GM15510 (cell line): Measurements from ENCODE around the gene SPSB1.

Source experiments
- POLR2A ChIP-seq: IDR thresholded peaks from 3 replicates; pipeline ENCODE4 v1.6.1; 2011; ENCODE audit warnings: borderline replicate concordance; ENCODE audit not compliant: insufficient read length; ENCODE audit errors: extremely low read depth

SPSB1 gene

DNA sequence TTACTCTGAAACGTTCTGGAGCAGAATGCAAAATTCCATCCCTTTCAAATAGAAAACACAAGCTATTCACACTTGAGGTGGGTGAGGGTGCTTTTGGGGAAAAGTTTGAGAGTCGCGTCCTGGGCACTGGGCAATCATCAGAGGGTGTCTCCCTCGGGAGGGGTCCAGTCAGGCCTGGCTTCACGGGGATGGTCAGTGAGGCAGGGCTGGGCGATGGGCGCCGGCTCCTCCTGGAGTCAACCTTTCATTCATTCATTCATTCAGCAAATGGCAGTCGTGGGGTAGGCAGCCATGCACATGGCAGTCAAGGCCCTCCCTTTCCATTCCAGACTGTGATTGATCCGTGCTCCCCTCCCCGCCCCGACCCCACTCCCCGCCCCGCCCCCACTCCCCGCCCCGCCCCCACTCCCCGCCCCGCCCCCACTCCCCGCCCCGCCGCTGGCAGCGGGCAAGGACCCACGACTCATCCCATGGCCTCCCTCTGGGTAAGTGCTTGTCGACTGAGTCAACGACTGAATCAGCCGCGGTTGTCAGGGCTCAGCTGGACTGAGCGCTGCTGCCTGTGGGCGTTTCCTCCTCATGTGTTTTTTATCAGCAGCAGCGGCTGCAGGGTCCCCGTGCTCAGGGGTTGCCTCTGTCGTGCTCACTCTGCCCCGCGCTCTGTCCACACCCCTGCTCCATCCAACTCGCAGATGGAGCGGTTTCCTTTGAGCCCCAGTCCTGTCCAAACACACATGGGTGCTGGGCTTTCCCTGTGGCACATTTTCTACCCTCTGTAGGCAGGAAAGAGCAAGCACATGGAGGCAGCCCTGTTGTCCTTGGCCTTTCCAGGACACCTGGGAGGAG lies 12.5 kb upstream of the SPSB1 start:
- no peak for TF ChIP-seq POLR2A

DNA sequence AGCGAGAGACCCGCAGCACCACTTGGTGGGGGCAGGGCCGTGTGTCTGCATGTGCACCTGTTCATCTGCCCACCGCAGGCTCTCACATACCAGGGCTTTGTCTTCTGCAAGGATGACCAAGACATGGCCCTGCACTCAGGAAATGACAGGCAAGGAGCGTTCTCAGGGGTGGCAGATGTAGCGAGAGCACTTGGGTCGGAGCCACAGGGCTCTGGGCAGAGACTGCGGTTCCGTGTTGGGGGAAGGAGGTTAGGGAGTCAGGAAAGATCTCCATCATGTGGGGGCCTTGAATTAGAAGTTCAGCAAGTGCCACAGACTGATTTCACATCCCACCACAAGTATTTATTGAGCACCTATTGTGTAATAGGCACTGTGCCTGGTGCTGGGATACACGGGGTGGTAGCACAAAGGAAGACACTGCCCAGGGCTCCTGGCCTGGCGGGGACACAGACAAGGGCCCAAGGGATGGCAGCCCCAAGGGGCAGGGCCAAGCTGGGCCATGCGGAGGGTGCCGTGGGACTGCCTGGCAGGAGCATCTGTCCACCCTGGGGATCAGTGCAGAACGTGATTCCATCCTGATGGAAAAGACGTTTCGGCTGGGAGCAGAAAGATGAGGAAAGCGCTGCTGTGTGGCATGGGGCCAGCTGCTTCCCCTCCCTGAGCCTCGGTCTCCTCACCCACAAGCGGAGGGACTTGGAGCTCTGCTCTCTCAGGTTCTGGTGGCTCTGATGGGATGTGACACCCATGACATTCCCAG lies 11.4 kb upstream of the SPSB1 start:
- TF ChIP-seq POLR2A, result no peak

DNA sequence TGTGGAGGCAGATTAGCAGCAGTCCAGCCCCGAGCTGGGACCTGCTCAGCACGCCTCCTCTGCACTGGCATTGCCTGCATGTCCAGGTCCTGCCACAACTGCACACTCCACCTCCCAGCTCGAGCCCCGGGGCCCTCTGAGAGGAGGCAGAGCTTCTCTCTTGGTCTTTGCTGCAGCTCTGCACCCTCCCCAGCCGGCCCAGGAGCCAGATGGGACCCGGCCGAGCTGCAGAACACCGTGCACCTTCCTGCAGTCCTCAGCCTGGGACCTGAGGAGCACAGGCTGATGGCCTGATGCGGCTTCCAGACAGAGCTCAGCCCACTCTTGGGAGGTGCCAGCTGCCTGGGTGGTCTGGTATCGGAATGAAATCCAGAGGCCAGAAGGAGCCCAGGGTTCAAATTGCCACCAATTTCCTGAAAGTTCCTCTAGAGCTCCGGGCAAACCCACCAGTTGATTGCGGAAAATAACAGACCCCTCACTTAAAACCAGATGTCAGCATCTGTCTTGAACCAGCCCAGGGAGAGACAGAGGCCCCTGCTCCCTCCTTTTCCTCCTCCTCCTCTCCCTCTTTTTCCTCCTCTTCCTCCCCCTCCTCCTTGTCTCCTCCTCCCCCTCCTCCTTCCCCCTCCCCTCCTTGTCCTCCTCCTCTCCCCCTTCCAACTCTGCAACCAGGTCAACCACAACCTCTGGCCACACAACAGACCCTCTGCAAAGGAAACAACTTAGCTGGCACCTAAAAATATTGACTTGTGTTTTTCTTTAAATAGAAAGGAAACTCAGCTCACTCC lies 10.6 kb upstream of the SPSB1 start:
- TF ChIP-seq POLR2A, result no peak

DNA sequence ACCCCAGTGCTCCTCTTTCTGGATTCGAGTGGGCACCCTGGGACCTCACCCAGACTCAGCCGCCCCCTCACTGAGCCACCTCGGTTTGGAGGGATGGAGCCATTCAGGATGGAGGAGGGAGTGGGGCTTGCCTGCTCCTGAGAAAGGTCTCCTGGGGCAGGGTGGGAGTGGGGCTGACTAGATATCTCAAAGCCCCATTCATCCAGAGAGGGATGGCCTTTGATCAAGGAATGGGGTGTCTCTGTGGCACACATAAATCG lies 10.1 kb upstream of the SPSB1 start:
- no peak for TF ChIP-seq POLR2A

DNA sequence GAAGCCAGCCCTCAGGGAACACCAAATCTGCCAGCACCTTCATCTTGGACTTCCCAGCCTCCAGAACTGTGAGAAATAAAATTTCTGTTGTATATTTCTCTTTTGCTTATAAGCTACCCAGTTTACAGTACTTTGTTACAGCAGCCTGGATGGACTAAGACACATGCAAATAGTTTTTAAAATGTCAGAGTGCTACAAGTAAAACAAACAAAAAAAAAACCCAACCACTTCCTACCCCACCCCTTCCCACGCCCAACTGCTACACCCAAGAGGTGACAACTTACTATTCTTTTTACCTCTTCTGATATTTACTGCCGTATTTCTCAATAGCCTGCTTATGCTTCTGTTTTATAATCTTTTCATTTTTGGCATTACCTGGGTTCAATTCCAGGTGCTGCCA lies 8.6 kb upstream of the SPSB1 start:
- TF ChIP-seq POLR2A, result no peak

DNA sequence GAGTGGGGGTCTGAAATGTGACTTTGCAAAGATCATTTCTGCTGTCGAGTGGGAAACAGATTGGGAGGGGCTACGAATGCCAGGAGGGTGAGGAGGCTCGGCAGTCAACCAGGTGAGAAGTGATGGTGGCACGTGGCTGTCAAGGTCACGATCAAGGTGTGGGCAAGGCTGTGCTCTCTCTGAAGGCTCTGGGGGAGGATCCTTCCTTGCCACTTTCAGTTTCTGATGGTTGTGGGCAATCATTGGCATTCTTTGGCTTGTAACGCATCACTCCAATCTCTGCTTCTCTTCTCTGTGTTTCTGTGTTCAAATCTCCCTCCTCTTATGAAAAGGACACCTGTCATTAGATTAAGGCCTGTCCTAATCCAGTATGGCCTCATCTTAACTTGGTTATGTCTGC lies 6.1 kb upstream of the SPSB1 start:
- TF ChIP-seq POLR2A, result no peak

DNA sequence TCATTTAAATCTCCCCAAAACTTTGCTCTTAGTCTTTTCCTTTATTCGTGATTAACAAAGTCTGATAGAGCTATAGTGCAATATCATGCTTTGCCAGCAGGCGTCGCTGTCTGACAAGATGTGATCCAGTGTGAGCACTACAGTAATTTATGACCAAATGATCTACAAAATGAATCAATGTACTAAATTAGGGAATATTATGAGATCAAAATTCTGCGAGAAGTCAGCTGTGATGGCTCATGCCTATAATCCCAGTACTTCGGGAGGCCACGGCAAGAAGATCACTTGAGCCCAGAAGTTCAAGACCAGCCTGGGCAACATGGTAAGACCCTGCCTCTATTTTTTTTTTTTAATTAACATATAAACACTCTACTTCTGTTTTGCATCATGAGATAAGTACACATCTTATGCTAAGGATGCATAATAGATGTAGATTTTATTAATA lies 3.6 kb upstream of the SPSB1 start:
- no peak for TF ChIP-seq POLR2A

DNA sequence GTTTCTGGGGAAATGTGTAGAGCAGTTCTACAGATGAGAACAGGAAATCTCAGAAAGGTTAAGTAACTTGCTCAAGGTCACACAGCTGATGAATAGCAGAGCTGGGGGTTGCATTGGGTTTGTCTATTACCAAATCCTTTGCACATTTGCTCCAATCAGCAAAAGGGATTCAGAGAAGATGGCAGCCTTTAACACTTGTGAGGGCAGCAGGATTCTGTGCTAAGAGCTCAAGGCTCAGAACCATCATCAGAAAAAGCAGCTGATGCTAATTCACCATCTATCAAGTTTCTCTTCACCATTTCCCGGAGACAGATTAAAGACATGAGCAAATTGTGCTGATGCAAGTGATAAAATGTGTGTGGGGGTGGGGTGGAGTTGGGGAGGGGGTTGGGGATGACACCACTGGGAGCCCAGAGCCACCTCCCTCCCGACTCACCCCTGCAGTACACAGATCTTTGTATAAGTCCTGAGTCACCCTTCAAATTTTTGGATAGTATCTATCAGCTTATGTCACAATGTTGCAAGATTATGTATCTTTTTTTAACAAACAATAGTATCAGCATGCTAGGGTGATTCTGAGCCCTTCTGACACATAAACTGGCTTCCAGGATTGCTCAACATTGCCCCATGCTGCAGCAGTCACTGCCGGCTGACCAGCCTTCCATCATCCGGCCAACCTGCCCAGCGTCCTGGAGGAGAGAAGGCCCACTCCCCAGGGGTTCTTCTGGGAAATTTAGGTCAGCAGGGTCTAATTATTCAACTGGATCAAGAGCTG lies 2.8 kb upstream of the SPSB1 start:
- no peak for TF ChIP-seq POLR2A

DNA sequence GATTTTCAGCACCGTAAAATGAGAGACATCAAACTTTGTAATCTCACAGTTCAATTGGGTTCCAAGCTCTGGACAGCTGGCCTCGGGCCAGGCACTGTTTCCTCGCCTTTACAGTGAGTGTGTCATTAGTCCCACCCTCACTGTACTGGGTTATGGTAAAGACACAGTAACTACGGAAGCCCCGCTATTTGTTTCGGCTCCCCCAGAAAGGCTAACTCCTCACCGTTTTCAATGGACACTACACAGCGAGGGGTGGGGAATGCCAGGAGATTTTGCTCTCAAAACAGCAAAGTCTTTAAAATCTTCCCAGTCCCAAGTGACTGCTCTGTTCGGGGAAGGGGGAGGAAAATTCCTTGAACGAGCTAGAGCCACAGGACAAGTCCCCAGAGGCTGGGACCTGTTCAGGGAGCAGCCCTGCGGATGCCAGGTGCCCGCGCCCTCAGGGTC lies 757 bp upstream of the SPSB1 start:
- no peak for TF ChIP-seq POLR2A

DNA sequence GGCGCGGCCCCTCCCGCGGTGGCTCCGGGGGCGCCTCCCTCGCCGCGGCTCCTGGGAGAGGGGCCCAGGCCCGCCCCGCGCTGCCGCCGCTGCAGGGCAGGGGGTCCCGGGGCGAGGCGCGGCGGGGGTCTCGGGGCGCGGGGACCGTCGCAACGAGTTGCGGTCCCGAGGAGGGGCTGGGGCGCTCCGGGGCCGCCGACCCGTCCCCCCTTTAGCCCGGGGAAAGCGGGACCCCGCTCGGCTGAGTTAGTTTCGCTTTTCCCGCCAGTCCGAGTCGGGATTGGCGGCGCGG lies 493 bp downstream of the SPSB1 start:
- TF ChIP-seq POLR2A, result no peak

DNA sequence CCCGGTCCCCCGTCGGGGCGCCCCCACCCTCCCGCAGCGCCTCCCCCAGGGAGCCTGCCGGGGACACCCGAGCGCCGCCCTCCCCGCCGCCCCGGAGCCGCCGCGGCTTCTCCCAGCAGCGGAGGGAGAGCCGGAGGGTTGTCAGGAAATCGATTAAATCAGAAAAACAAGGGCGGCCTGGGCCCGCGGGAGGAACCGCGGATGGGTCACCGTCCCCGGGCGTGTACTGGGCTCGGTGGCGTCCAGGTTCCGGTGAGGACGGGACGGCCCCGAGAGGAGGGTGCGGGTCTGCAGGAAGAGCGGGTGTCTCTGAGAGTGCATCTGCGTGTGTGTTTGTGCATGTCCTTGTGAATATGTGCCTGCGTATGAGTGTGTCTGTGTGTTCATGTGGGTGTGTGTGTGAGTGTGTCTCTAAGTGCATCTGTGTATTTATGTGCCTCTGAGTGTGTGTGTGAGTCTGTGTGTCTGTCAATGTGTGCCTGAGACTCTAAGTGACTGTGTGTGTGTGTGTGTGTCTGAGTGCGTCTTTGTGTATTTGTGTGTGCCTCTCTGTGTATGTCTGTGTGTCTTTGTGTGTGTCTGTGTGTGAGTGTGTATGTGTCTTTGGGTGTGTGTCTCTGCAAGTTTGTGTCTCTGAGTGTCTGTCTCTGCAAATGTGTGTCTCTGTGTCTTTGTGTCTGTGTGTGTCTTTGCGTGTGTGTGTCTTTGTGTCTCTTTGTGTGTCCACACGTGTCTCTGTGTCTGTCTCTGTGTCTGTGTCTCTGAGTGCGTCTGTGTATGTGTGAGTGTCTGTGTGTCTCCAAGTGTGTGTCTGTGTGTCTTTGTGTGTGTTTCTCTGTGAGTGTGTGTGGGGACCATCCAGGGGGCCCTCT lies 1.1 kb downstream of the SPSB1 start:
- TF ChIP-seq POLR2A, result no peak

DNA sequence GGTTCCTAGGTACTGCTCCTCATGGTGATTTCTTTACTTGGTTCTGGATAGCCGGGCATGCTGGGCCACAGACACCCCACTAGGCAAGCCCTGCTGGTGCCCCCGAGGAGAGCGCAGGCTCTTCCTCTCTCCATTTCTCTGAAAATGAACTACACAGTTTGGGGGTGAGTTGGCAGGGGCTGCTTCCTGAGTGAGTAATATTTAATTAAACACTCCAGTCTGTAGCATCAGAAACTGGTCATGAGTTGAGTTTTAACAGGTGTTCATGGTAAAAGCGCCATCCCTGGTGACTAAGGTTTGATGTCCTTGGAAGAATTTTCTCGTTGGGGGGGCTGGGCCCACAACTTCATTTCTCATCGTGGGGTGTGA lies 1.7 kb downstream of the SPSB1 start:
- no peak for TF ChIP-seq POLR2A

DNA sequence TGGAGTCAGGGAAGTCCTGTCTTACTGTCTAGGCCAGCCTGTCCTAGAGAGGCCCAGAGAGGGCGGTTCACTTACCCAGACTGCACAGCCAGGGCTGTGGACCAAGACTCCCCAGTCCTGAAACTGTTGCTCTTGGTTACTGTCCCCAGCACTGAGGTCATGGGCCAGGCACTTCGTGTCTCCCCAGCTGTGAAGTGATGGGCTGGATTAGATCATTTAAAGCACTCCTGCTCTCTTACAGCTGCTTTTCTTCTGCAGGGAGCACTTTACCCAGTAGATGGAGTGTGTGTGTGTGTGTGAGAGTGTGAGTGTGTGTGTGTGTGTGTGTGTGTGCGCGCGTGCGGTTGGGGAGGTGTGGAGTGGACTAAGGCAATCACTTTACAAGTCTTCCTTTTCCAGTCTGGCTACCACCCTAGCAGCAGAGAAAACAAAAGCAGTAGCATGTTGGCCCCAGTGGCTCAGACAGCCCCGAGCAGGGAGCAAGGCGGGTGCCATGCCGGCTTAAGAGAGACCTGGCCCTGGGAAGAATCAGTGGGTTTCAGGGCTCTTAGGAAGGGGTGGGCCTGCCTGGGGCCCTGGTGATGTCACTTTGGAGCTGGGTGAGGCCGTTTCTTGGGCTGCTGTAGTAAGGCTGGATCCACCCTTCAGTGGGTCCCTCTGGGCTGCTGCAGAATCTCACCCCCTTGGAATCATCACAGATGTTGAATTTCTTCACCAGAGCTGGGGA lies 2.4 kb downstream of the SPSB1 start:
- no peak for TF ChIP-seq POLR2A
